Mucosa of rectum (tissue), 2 donors: ENCODE measurements around the gene SRSF3.
A peak's percentile ranks its signal among the peaks of the same experiment; 100 is the strongest.

Source experiments
- H3K27ac ChIP-seq, 2 donors: one replicate each; pipeline ENCODE4 v1.7.0; 2013; ENCODE audit warnings: inconsistent platforms in 2 of 2, low read depth in 2 of 2, low read length in 2 of 2
- H3K27me3 ChIP-seq, 2 donors: one replicate each; pipeline ENCODE4 v1.7.0; 2013; ENCODE audit warnings: low read length in 2 of 2; ENCODE audit not compliant: control insufficient read depth in 2 of 2, insufficient read depth in 2 of 2
- H3K36me3 ChIP-seq, 2 donors: one replicate each; pipeline ENCODE4 v1.7.0; 2013; ENCODE audit warnings: low read length in 2 of 2; ENCODE audit not compliant: control insufficient read depth in 2 of 2, insufficient read depth in 2 of 2
- H3K4me1 ChIP-seq, 2 donors: one replicate each; pipeline ENCODE4 v1.7.0; 2013; ENCODE audit warnings: low read length in 2 of 2, mild to moderate bottlenecking in 1 of 2; ENCODE audit not compliant: control insufficient read depth in 2 of 2, insufficient read depth in 2 of 2
- H3K4me3 ChIP-seq, 2 donors: one replicate each; pipeline ENCODE4 v1.7.0; 2013; ENCODE audit warnings: low read length in 2 of 2
- H3K9ac ChIP-seq, 2 donors: one replicate each; pipeline ENCODE4 v1.7.0; 2013; ENCODE audit warnings: low read length in 2 of 2, low read depth in 1 of 2, mild to moderate bottlenecking in 1 of 2
- H3K9me3 ChIP-seq, 2 donors: one replicate each; pipeline ENCODE4 v1.7.0; 2013; ENCODE audit warnings: low read length in 2 of 2; ENCODE audit not compliant: control insufficient read depth in 2 of 2
- donor health status: healthy.
- donor health status: Normal muscosa, but diverticular disease.

SRSF3 gene

GRCh38 chr6:36633915-36634314 is 39.8 kb downstream of the SRSF3 start:
- H3K27ac ChIP-seq, result peak overlapping the region in 1 of 2 donors; percentile 27
- H3K9me3 ChIP-seq, result no peaks in the 10 kb centered on the region
- peaks cover 8 to 18% of the 10 kb centered on the region in 2 donors for H3K4me1 ChIP-seq
- H3K4me3 ChIP-seq, result no peak overlapping the region
- H3K27me3 ChIP-seq, result no peaks in the 10 kb centered on the region
- H3K9ac ChIP-seq, result no peak overlapping the region
- H3K36me3 ChIP-seq, result no peaks in the 10 kb centered on the region

- Histone ChIP-seq H3K4me1 (peaks cover 8 to 14% of the 10 kb centered on the region in 2 donors), H3K9ac (no peak overlapping the region), H3K27me3 (no peaks in the 10 kb centered on the region), H3K36me3 (no peaks in the 10 kb centered on the region), H3K4me3 (no peak overlapping the region), H3K27ac (peak overlapping the region in 1 of 2 donors; percentile 27), H3K9me3 (no peaks in the 10 kb centered on the region)
Observed at GRCh38 chr6:36634317-36635108, 40.4 kb downstream of the SRSF3 start.

GRCh38 chr6:36636283-36636682 is 42.1 kb downstream of the SRSF3 start:
- Histone ChIP-seq H3K27ac (no peak overlapping the region), H3K4me3 (no peak overlapping the region), H3K27me3 (no peaks in the 10 kb centered on the region), H3K4me1 (peaks cover 13 to 14% of the 10 kb centered on the region in 2 donors), H3K36me3 (no peaks in the 10 kb centered on the region), H3K9ac (no peak overlapping the region), H3K9me3 (no peaks in the 10 kb centered on the region)

GRCh38 chr6:36636687-36637418 is 42.7 kb downstream of the SRSF3 start:
- Histone ChIP-seq H3K27ac (no peak overlapping the region), H3K36me3 (no peaks in the 10 kb centered on the region), H3K9ac (no peak overlapping the region), H3K4me3 (no peak overlapping the region), H3K4me1 (peaks cover 17% of the 10 kb centered on the region in 2 donors), H3K27me3 (no peaks in the 10 kb centered on the region), H3K9me3 (no peaks in the 10 kb centered on the region)

- H3K27ac ChIP-seq, result no peak overlapping the region
- H3K27me3 ChIP-seq, result no peaks in the 10 kb centered on the region
- H3K36me3 ChIP-seq, result no peaks in the 10 kb centered on the region
- H3K9me3 ChIP-seq, result no peaks in the 10 kb centered on the region
- peaks cover 30 to 32% of the 10 kb centered on the region in 2 donors for H3K4me1 ChIP-seq
- H3K9ac ChIP-seq, result no peak overlapping the region
- H3K4me3 ChIP-seq, result no peak overlapping the region
Observed at GRCh38 chr6:36638579-36638978, 44.4 kb downstream of the SRSF3 start.

GRCh38 chr6:36639171-36639808 is 45.1 kb downstream of the SRSF3 start:
- Histone ChIP-seq H3K9me3 (no peaks in the 10 kb centered on the region), H3K27me3 (no peaks in the 10 kb centered on the region), H3K4me1 (peaks cover 30 to 33% of the 10 kb centered on the region in 2 donors), H3K4me3 (no peak overlapping the region), H3K27ac (no peak overlapping the region), H3K36me3 (no peaks in the 10 kb centered on the region), H3K9ac (no peak overlapping the region)

- H3K4me3 ChIP-seq, result no peak overlapping the region
- no peaks in the 10 kb centered on the region for H3K36me3 ChIP-seq
- no peaks in the 10 kb centered on the region for H3K9me3 ChIP-seq
- peaks cover 24 to 35% of the 10 kb centered on the region in 2 donors for H3K4me1 ChIP-seq
- peak overlapping the region in 1 of 2 donors; percentile 26 for H3K27ac ChIP-seq
- H3K9ac ChIP-seq, result no peak overlapping the region
- H3K27me3 ChIP-seq, result no peaks in the 10 kb centered on the region
Observed at GRCh38 chr6:36641543-36641942, 47.4 kb downstream of the SRSF3 start.

GRCh38 chr6:36642913-36643817 is 49.0 kb downstream of the SRSF3 start:
- Histone ChIP-seq H3K27ac (peak overlapping the region; percentile 71 to 91), H3K4me1 (peaks cover 24 to 35% of the 10 kb centered on the region in 2 donors), H3K36me3 (no peaks in the 10 kb centered on the region), H3K9me3 (no peaks in the 10 kb centered on the region), H3K27me3 (no peaks in the 10 kb centered on the region), H3K9ac (peak overlapping the region; percentile 19 to 57), H3K4me3 (peak overlapping the region; percentile 2 to 41)

GRCh38 chr6:36643977-36644376 is 49.8 kb downstream of the SRSF3 start:
- H3K4me1 ChIP-seq, result peaks cover 24 to 35% of the 10 kb centered on the region in 2 donors
- H3K36me3 ChIP-seq, result no peaks in the 10 kb centered on the region
- H3K27ac ChIP-seq, result no peak overlapping the region
- no peak overlapping the region for H3K4me3 ChIP-seq
- H3K9ac ChIP-seq, result no peak overlapping the region
- no peaks in the 10 kb centered on the region for H3K9me3 ChIP-seq
- H3K27me3 ChIP-seq, result no peaks in the 10 kb centered on the region
